Measurements from ENCODE around the gene MEI1.

The MEI1 gene

GRCh38 chr22:41687901-41688364 is 11.4 kb upstream of the MEI1 start:
- Histone ChIP-seq H3K4me1 (ENCODE audit: low read length) (peaks cover 10% of the 10 kb centered on the region), H4K20me1 (ENCODE audit: insufficient read depth, low read length) (peaks cover 18% of the 10 kb centered on the region), H3K4me2 (ENCODE audit: low read length) (peak overlapping the region; percentile 83), H3K9me3 (ENCODE audit: insufficient read depth, low read length) (no peaks in the 10 kb centered on the region), H3K36me3 (replicated peaks; ENCODE audit: low read depth, low read length) (peaks cover 6% of the 10 kb centered on the region), H2AFZ (ENCODE audit: low read depth, low read length) (0 out of 2 replicates have a peak overlapping the region, but pooled peaks have one; percentile 1), H3K9ac (ENCODE audit: low read length) (peak overlapping the region; percentile 96), H3K4me3 (ENCODE audit: low read length) (peak overlapping the region; percentile 83), H3K27me3 (ENCODE audit: low read depth, low read length) (no peaks in the 10 kb centered on the region), H3K79me2 (ENCODE audit: low read length) (peaks cover 62% of the 10 kb centered on the region), H3K27ac (ENCODE audit: low read length) (peak overlapping the region; percentile 81)
- no peak for TF ChIP-seq EZH2phosphoT487 (IDR thresholded peaks at IDR 0.05; ENCODE audit: low read depth)
- no peak for TF ChIP-seq CTCF (IDR thresholded peaks at IDR 0.05; ENCODE audit: low read depth, low read length)

GRCh38 chr22:41688365-41689211 is 10.7 kb upstream of the MEI1 start, which contains the start of gene SNU13:
TSS of gene SNU13 (minus strand) at chr22:41688867. CDS start at chr22:41688796, 71 bp downstream.
- no peaks in the 10 kb centered on the region for H3K9me3 ChIP-seq (ENCODE audit: insufficient read depth, low read length)
- no peaks in the 10 kb centered on the region for H3K27me3 ChIP-seq (ENCODE audit: low read depth, low read length)
- H3K4me1 ChIP-seq (ENCODE audit: low read length), result peaks cover 6% of the 10 kb centered on the region
- H3K4me3 ChIP-seq (ENCODE audit: low read length), result peak within 1 kb of the TSS; percentile 83
- TF ChIP-seq EZH2phosphoT487 (IDR thresholded peaks at IDR 0.05; ENCODE audit: low read depth) (no peak), CTCF (IDR thresholded peaks at IDR 0.05; ENCODE audit: low read depth, low read length) (no peak)
- peaks cover 6% of the 10 kb centered on the region for H3K36me3 ChIP-seq (replicated peaks; ENCODE audit: low read depth, low read length)
- H3K27ac ChIP-seq (ENCODE audit: low read length), result peak within 1 kb of the TSS; percentile 81
- H3K79me2 ChIP-seq (ENCODE audit: low read length), result peaks cover 55% of the 10 kb centered on the region
- H2AFZ ChIP-seq (ENCODE audit: low read depth, low read length), result peak within 1 kb of the TSS; percentile 67; the same call in 1 of the 2 replicates
- peak within 1 kb of the TSS; percentile 96 for H3K9ac ChIP-seq (ENCODE audit: low read length)
- H4K20me1 ChIP-seq (ENCODE audit: insufficient read depth, low read length), result peaks cover 12% of the 10 kb centered on the region
- peak within 1 kb of the TSS; percentile 83 for H3K4me2 ChIP-seq (ENCODE audit: low read length)

GRCh38 chr22:41690476-41690875 is 8.8 kb upstream of the MEI1 start:
- Histone ChIP-seq H3K79me2 (ENCODE audit: low read length) (peaks cover 36% of the 10 kb centered on the region), H3K4me3 (ENCODE audit: low read length) (no peak overlapping the region), H3K36me3 (replicated peaks; ENCODE audit: low read depth, low read length) (peaks cover 3% of the 10 kb centered on the region), H3K9ac (ENCODE audit: low read length) (no peak overlapping the region), H4K20me1 (ENCODE audit: insufficient read depth, low read length) (no peaks in the 10 kb centered on the region), H3K27ac (ENCODE audit: low read length) (no peak overlapping the region), H3K4me1 (ENCODE audit: low read length) (peaks cover 13% of the 10 kb centered on the region), H2AFZ (ENCODE audit: low read depth, low read length) (no peak overlapping the region), H3K27me3 (ENCODE audit: low read depth, low read length) (no peaks in the 10 kb centered on the region), H3K4me2 (ENCODE audit: low read length) (no peak overlapping the region), H3K9me3 (ENCODE audit: insufficient read depth, low read length) (no peaks in the 10 kb centered on the region)
- TF ChIP-seq EZH2phosphoT487 (IDR thresholded peaks at IDR 0.05; ENCODE audit: low read depth) (no peak), CTCF (IDR thresholded peaks at IDR 0.05; ENCODE audit: low read depth, low read length) (no peak)

GRCh38 chr22:41695211-41695610 is 4.1 kb upstream of the MEI1 start:
- H3K4me1 ChIP-seq (ENCODE audit: low read length), result peaks cover 23% of the 10 kb centered on the region
- peak overlapping the region; percentile 12 for H3K4me2 ChIP-seq (ENCODE audit: low read length)
- peaks cover 3% of the 10 kb centered on the region for H3K36me3 ChIP-seq (replicated peaks; ENCODE audit: low read depth, low read length)
- H3K4me3 ChIP-seq (ENCODE audit: low read length), result no peak overlapping the region
- H3K27me3 ChIP-seq (ENCODE audit: low read depth, low read length), result no peaks in the 10 kb centered on the region
- TF ChIP-seq CTCF (IDR thresholded peaks at IDR 0.05; ENCODE audit: low read depth, low read length) (no peak), EZH2phosphoT487 (IDR thresholded peaks at IDR 0.05; ENCODE audit: low read depth) (no peak)
- H3K9ac ChIP-seq (ENCODE audit: low read length), result no peak overlapping the region
- H3K79me2 ChIP-seq (ENCODE audit: low read length), result no peaks in the 10 kb centered on the region
- no peaks in the 10 kb centered on the region for H3K9me3 ChIP-seq (ENCODE audit: insufficient read depth, low read length)
- no peak overlapping the region for H3K27ac ChIP-seq (ENCODE audit: low read length)
- no peaks in the 10 kb centered on the region for H4K20me1 ChIP-seq (ENCODE audit: insufficient read depth, low read length)
- H2AFZ ChIP-seq (ENCODE audit: low read depth, low read length), result no peak overlapping the region

Measured in OCI-LY3 (cell line).